Measurements from ENCODE around the gene HS3ST3A1.
"Not testable (repeated sequence)": the region's sequence is repeated elsewhere in the genome, so short reads cannot be mapped to it uniquely, and the experiment has no call there.

HS3ST3A1 gene

DNA sequence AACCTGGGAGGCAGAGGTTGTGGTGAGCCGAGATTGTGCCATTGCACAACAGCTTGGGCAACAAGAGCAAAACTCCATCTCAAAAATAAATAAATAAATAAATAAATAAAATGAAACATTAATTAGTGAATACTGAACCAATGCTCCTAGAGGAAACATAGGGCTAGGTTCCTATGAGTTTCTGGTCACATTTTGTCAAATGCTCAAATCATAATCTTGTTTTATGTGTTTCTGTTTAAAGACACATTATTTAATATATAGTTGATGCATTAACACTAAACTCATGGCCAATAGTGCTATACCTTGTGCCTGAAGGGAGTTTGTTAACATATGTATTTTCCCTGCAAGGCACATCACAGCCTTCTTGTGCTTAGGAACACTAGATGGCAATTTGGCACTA is 66.8 kb downstream of the HS3ST3A1 start:
- DNase-seq: no peak

DNA sequence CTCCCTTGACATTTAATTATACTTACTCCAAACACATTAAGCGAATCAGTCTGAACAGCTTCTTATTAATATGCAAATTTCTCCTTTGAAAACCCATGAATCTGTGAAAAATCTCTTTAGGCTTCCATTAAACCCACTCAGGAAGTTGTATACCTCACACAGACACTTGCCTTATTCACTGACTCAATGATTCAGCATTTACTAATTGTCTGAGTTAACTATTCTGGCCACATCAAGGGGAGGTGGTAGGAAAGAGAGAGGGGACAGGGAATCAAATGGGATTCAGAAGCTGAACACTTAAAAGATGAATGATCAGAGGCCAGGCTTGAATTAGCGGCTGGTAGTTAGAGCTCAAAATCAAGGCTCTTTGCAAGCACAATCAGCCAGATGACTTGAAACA is 70.0 kb downstream of the HS3ST3A1 start:
- DNase-seq: no peak

DNA sequence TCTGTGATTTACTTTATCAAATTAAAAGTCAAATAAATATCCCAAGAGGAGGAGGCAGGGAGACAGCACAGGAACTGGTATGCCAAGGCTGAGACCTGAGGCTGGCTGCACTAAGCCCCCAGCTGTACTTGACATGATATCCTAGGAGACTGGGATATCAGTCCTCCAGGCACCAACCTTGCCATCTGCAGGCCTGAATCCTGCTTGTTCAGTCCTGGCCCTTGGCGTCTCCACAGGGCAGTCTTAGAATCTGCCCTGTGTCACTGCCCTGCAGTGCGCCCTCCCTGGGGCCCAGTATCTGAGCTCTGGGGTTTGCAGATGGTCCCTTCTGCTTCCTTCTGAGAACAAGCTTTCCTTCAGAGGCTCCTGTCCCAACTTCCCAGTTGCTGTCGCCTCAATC is 75.9 kb downstream of the HS3ST3A1 start:
- no peak for DNase-seq

DNA sequence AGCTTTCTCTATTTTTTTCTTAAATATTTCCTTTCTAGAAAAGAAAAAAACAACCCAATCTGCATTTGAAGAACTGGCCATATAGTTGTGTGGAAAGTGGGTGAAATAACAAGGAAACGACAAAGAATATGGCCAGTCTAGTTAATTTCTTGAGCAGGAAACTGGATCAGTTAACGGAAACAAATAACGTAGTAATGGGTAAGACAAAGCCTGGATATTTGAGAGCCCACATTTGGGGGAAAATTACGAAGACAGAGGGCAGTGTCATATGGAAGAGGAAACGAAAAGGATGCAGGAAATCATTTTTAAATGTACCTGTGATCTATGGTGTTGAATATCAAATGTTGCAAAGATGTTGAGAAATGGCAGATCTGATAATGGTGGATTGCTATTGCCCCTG is 78.6 kb downstream of the HS3ST3A1 start:
- no peak for DNase-seq

DNA sequence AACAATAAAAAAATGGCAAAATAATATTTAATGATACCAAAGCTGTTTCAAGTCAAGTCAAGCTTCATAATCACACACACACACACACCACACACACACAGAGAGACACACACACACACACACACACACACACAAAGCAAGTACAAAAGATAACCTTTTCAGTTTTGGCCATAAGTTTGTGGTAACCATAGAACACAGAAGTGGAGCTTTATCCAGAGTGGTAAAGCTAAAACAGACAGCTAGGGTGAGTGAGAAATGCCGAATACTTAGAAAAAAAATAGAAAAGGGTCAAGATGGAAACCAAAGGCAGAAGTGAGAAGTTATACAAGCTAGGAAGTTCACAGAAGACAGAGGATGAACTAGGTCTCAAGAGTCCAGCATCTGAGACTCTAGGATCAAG is 79.0 kb downstream of the HS3ST3A1 start:
- DNase-seq: no peak

DNA sequence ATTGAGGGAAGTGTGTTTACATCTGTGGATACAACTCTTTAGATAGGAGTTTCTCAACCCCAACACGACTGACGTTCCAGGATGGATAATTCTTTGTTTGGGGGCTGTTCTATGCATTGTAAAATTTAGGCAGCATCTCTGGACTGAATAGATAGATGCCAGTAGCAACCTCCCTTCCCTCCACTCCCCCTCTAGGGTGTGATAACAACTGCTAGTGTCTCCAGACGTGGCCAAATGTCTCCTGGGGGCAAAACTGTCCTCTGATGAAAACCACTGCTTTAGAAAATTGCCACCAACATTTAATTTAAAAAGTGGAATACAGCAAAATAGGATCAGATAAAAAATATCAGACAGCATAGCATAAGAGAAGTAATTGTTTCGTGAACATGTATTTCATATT is 79.9 kb downstream of the HS3ST3A1 start:
- DNase-seq: no peak

DNA sequence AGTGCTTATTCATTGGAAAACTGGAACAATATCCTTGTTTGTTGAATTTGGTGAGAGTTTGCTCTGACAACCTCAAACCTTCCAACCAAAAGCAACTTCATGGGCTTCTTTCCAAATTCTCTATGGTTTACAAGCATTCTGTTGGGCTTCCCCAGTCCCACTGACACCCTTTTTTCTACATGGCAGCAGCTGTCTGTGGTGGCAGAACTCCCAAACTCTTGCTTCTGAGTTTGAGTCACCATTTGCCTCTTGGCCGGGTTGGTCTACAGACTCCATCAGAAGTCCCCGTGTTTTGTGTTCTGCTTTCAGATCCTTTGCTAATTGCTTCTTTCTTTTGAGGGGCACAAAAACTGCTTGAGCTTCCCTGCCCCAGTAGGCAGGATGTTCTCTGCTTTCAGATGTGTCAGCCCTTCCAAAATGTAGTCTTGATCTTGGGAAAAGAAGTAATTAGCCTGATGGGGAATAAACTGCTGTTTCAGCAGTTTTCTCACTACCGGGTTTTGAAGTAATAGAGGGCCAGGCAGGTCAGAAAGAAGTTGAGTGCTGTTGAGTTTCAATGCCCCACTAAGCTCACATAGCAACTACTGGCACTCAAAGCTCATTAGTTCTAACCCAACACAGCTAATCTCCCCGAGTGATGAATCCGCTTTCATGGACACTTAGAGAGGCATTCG is 80.7 kb downstream of the HS3ST3A1 start:
- DNase-seq: no peak

DNA sequence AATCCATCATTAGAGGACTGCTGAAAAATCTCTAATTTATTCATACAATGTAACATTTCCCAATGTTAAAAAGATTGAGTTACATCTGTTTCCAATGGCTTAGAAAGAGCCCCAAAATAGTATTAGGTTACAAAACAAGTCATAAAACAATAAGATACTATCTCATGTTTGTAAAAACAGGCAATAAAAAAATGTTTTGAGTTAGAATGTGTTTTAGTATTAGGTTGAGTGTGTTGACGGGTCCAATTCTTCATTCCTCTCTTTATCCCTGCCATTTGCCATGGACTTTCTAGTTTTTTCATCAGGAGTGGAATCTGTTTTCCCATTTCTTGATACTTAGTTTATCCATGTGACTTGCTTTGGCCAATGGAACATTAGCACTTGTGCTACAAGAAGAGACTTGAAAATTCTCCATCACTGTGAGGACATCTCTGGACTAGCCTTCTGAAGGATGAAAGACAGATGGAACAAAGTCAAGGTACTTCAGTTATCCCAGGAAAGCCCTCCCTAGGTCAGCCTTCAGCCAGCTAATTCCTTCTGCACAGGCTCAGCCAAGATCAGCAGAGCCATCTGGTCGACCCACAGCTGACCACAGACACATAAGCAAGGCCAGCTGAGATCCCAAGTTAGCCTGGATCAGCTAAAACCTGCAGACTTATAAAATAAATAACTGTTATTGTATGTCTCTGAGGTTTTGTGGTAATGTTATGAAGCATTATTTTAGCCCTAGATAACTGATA is 83.3 kb downstream of the HS3ST3A1 start:
- no peak for DNase-seq

DNA sequence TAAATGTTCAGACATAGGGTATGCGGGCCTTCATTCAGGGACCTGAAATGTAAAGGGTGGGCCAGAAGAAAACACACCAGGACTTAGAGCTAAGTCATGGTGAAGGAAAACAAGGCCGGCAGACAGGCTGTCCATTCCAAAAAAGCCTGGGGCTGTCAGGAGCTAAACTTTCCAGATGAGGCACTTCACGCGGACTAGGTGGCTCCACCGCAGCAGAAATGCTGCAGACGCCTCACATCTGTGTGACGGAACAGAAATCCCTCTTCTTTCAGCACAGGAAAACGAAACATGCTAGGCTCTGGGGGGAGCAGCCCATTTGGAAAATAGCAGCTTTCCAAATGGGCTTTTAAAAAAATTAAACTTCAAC is 88.7 kb downstream of the HS3ST3A1 start:
- DNase-seq: no peak

DNA sequence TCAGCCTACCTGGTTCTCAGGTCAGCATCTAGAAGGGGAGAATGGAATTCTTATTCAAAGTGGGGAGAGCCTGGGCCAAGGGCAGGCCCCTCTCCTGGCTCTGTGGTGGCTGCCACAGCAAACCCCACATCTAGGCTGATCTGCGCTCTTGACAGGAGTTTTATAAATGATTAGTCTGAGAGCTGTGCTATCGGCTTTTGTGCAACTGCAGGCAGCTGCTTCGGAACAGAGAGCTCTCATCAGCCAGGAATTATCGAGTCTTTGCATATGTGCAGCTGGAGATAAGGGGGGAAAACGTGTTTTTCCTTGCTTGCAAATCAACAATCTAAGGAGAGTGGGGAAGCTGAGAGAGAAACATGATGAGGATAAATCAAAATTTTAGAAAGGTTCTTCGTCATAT is 91.7 kb downstream of the HS3ST3A1 start:
- DNase-seq: no peak

DNA sequence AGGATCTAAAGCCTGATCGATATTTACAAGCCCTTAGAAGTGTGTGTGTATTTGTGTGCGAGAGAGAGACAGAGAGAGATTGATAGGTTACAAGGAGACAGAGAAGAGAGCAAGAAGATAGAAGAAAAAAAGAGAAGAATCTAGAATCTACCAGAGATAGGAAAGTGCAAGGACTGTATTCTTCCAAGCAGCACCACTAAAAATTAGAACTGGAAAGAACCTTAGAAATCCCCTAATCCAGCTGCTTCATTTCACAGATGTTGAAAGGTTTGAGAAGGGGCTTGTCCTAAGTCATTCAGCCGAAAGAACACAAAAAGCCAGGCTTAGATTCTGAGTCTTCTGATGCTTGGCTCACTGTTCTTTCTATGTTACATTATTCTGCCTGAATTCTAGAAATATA is 92.2 kb downstream of the HS3ST3A1 start:
- DNase-seq: no peak

DNA sequence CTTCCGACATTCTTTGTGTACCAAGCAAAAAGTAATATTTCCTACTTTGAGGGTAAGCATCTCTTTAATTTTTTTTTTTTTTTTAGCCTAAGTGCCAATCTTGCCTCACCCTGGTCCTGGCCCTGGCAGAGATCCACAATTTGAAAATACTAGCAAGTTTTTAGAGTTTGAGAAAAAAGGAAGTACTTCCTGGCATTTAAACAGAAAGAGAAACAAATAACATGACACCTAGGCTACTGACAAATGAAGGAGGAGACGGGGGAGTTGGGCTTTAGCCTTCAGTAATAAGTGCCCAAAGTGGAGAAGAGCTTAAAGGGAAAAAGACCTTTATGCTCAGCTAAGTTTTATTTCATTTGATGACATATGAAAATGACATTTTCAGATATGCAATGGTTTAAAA is 92.8 kb downstream of the HS3ST3A1 start:
- DNase-seq: no peak

DNA sequence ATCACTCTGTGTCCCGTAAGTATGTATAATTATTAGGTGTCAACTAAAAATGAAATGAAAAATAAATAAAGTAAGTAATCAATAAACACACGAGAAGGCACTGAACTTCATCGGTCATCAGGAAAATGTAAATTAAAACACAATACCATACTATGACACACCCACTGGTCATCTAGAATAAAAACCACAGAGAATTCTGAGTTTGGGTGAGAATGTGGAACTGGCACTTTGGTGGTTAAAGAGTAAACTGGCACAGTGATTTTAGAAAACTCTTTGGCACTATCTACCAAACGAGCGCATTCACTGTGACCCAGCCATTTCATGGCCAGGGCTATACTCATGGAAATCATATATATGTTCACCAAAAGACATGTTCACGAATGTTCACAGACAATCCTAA is 98.2 kb downstream of the HS3ST3A1 start:
- no peak for DNase-seq

DNA sequence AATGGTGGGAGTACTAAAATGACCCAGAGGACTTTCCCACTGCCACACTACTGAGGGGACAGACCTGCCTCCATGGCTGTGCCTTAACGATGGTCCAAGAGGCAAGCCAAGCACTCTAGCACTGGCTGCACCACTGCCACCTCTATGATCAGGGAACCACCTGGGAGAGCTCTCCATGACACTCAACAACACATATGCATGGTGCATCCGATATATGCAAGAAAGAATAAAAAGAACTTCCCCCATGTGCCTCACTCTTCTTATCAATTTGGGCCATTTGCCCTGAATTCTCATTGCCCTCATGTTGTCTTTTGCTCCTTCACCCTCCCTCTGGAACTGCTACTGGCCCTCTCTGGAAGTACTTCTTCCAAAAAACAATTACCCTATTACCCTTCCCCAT is 99.5 kb downstream of the HS3ST3A1 start:
- no peak for DNase-seq

DNA sequence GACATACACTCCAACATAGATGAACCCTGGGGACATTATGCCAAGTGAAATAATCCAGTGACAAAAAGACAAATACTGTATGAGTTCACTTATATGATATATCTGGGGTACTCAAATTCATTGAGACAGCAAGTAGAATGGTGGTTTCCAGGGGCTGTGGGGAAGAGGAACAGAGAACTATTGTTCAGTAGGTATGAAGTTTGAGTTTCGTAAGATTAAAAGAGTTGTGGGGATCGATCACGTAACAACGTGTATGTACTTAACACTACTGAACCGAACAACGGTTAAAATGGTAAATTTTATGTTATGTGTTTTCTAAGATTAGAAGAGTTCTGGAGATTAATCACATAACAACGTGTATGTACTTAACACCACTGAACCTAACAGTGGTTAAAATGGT is 100.8 kb downstream of the HS3ST3A1 start:
- DNase-seq: no peak

DNA sequence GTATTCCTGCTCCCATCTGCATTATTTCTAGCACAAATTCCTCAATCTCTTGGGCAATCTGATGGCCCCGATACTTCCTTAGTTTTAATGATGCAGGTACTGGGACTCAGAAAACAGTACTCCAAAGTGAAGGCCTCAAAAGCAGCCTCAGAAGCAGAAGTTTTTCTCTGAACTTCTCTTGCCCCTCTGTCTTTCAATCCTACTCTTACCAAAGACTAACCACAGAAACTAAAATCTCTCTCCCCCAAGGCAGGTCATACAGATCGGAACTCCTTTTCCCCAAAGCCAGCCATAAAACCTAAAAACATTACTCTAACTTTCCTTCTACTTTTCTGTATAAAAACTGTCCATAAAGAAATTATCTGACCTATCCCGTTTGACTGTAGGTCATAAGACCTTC is 103.5 kb downstream of the HS3ST3A1 start:
- no peak for DNase-seq

DNA sequence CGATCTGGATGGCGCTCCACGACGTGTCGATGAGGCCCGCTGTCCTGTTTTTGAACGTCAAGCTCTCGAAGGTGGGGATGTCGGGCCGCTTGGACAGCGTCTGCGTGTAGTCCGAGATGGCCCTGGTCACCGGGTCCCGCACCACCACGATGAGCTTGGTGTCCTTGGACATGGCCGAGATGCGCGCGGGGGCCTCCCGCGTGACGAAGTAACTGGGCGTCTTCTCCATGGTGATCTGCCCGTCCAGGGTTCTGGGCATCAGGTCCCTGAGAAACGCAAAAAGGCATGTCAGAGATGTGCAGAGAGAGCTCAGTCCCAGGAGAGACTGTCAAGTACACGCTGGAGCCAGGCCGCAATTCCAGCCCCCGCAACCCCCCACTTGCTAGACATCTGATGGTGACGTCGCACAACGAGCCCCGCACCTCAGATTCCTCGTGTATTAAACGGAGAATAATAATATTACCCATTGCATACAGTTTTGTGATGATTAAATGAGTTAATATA is 105.1 kb downstream of the HS3ST3A1 start:
- not testable (repeated sequence) for DNase-seq

DNA sequence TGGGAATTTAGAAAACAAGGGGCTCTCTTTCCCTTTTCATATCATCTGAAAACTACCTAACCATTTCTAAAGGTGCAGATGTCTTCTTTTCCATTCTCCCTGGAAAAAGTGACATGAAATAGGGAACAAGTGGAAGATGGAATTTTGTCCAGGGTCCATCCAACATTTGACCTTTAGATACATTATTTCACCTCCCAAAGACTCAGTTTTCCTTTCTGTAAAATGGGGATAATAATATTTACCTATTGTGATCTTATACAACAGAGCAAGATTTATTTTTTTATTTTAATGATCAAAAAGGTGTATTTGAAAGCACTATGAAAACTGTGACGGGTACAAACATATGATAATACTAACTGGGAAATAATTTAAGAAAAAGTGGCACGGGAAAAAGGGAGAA is 106.3 kb downstream of the HS3ST3A1 start:
- no peak for DNase-seq

DNA sequence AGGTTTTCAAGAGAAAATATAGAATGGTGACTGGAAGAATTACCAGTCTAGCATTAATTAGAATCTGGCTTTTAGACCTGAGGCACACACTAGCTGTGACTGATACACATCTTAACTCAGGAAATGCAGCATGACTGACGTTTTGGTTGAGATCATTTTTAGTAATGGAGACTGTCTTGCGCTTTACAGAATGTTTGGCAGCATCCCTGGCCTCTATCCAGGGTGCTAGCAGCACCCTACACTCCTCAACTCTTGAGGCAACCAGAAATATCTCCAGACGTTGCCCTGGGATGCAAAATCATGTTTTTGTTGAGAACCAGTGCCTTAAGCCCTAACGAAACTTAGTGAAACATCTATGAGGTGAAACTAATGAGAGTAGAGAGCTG is 109.0 kb downstream of the HS3ST3A1 start:
- DNase-seq: no peak

DNA sequence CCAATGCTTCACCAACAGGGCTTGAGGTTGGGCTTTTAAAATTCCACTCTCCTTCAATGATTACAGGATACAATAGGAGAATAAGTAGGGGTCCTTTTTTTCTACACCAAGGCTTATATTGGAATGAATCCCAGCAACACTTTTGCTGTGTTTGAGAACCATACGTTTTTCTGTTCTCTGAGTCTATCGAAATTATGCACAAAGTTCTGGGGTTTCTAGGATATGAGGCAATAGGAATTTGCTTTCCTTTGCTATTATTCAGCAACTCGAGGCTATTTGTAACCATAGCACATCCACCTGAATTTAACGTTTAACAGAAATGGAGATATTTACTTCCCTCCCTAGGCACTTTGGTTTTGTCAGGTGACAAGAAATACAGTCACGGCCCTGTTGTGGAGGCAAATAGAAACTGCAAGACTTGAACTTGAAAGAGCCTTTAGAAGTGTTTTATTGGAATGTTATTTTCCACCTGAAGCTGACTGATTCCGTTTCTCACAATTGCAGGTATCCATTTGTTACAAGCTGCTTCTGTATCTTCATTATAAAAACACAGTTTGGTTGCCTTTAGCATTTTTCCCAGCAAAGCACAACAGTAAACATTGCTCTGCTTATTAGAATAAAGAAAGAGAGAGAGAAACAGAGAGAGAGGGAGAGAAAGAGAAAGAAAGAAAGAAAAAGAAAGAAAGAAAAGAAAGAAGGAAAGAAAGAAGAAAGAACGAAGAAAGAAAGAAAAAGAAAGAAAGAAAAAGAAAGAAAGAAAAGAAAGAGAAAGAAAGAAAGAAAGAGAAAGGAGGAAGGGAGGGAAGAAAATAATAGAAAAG is 109.6 kb downstream of the HS3ST3A1 start:
- no peak for DNase-seq

DNA sequence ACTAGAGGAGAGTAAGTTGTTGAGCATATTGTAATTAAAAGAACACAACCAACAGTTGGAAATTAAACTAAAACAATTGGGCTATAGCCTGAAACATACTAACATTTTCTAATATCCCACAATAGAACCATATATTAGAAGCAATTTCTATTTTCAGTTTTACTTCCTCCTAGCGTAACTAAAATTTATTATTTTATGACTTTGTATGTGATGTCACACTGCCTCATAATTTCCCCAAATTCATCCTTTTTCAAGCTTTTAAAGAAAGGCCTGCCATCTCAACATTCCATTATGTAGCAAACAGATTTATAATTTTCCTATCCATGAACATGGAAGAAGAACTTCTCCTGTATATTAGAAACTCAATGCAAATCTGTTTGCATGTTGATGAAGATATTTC is 110.2 kb downstream of the HS3ST3A1 start:
- DNase-seq: no peak

DNA sequence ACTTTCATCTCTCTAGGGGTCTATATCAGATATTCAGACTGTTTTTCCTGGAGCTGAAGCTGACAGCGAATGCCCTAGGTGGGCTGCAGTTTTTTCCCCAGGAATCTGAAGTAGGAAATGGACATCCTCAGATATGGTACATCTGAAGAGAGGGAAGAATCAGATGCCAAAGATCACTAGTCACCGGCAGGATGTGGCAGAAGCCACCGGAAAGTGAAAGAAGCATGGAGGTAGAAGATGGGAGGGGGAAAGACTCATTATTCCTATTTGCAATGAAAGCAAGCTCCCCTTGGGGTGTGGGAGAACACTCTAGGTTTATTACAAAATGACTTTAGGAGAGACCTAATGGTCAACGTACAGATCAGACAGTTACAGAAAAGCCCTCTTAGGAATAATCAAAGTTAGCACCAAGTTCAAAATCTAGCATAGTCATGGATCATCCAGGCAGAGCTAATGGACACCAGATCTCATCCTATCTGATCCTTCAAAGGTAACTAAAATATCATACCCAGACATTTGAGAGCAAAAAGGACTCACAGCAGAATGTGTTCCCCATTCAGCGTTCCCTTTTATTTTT is 110.7 kb downstream of the HS3ST3A1 start:
- no peak for DNase-seq

DNA sequence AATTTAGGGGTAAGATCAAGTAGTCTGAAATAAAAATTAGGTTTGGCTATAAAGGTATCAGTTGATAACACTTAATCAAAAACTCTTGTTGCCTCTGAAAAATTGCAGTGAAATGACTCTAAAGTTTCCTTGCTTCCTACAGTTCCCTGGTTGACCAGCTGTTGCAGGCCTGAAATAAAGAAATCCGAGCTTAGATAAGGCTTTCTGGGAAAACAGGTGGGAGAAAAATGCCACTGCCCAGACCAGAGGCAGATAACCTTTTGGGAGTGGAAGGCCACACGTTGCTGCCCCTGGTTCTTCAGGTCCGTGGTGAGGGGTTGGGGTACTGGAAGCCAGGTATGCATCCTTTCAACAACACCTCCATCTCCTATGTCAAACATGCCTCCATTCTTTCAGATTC is 111.3 kb downstream of the HS3ST3A1 start:
- DNase-seq: no peak

DNA sequence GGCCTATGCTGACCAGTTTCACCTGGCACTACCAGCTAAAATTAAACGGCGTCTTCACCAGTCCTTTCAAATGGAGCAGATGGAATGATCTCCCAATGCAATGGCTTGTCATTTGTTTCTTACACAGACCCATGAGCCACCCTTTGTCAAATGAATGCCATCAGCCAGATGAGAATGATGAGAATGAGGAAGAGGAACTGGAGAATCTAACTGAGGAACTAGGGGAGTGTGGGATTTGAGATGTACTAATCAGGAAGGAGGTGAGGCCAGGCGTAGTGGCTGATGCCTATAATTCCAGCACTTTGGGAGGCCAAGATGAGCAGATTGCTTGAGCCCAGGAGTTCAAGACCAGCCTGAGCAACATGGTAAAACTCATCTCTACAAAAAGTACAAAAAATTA is 116.4 kb downstream of the HS3ST3A1 start:
- DNase-seq: no peak

Measured in NCI-H345 (cell line).